HCT116 (cell line): ENCODE data around the gene SOX2. TPM values are rescaled to one million over a fixed set of nuclear protein-coding genes. Genes with fewer than 3 reads are reported as not detected.

Source experiments
- ATAC-seq: fragments of 200-7000 bp; cut with Tn5 transposase; 2 replicates; pipeline ENCODE4 v1.9.1; 2020; ENCODE audit warnings: mild to moderate bottlenecking, moderate library complexity
- BruUV-seq: library from RNA; stranded (reverse); fragments of 400-500 nt; replicated peaks from 2 replicates; lab custom pipeline; 2021; lab: Mats Ljungman, UMichigan
- CTCF ChIA-PET: fragments of 300-600 bp; sonication (Branson Sonifier 250); formaldehyde crosslinking; loops from one replicate; lab custom pipeline; 2021; ENCODE audit warnings: antibody characterized with exemption; lab: Charles Lee
- POLR2A ChIA-PET: fragments of 300-600, 350-600 bp; sonication (Branson Sonifier 250); formaldehyde crosslinking; loops from one replicate; lab custom pipeline; 2021; ENCODE audit warnings: antibody characterized with exemption; lab: Charles Lee
- RAD21 ChIA-PET, 2 experiments: fragments of 300-600 bp; sonication (Branson Sonifier 250); formaldehyde crosslinking; loops; one replicate each; lab custom pipeline; 2023; ENCODE audit warnings: low total read pairs in 2 of 2; ENCODE audit not compliant: uncharacterized antibody in 2 of 2, unreplicated experiment in 2 of 2, low non-redundant PET in 1 of 2; lab: Charles Lee
- DNase-seq: peaks from one replicate; pipeline ENCODE4 v3.0.0-alpha.2; 2010; ENCODE audit warnings: low read depth, low spot score
- H2AFZ ChIP-seq: fragments of 200-600 bp; shearing (Covaris generic), sonication (generic); 2 replicates; pipeline ENCODE4 v1.6.1; 2017; ENCODE audit warnings: low read depth, mixed run types, mixed read lengths, antibody characterized with exemption, low read length; ENCODE audit not compliant: poor library complexity, severe bottlenecking
- H3K27ac ChIP-seq: 2 replicates; pipeline ENCODE4 v1.5.1; 2012; ENCODE audit warnings: low read depth, low read length
- H3K27me3 ChIP-seq: fragments of 200-600 bp; sonication (generic); 2 replicates; pipeline ENCODE4 v1.6.1; 2016; ENCODE audit warnings: mixed run types, low read length, mixed read lengths; ENCODE audit not compliant: insufficient read depth
- H3K36me3 ChIP-seq, 2 experiments: fragments of 200-500 bp in 1 of 2; fragments of 200-600 bp in 1 of 2; sonication (Bioruptor generic) in 1 of 2; sonication (generic) in 1 of 2; 2 replicates each; pipeline versions ENCODE4 v1.5.1 to v1.6.1; 2014 to 2016; ENCODE audit warnings: low read length in 2 of 2, inconsistent platforms in 1 of 2, mixed read lengths in 1 of 2, mixed run types in 1 of 2; ENCODE audit not compliant: insufficient read depth in 2 of 2, control insufficient read depth in 1 of 2
- H3K4me1 ChIP-seq, 2 experiments: fragments of 200-600 bp in 1 of 2; sonication (generic) in 1 of 2; 2 replicates each; pipeline versions ENCODE4 v1.5.1 to v1.6.1; 2012 to 2017; ENCODE audit warnings: low read length in 2 of 2, inconsistent platforms in 1 of 2, mild to moderate bottlenecking in 1 of 2, mixed read lengths in 1 of 2, mixed run types in 1 of 2, moderate library complexity in 1 of 2; ENCODE audit not compliant: insufficient read depth in 2 of 2, control insufficient read depth in 1 of 2
- H3K4me2 ChIP-seq: fragments of 200-600 bp; sonication (generic); 2 replicates; pipeline ENCODE4 v1.6.1; 2017; ENCODE audit warnings: mixed run types, low read length, mixed read lengths
- H3K4me3 ChIP-seq, 2 experiments: fragments of 200-600 bp in 1 of 2; sonication (generic) in 1 of 2; replicated peaks in 1 of 2; 2 replicates each; pipeline ENCODE4 v1.5.1; 2011 to 2016; ENCODE audit warnings: low read length in 2 of 2, control low read depth in 1 of 2, low read depth in 1 of 2, mild to moderate bottlenecking in 1 of 2, mixed read lengths in 1 of 2, mixed run types in 1 of 2
- H3K79me2 ChIP-seq: fragments of 200-600 bp; sonication (generic); 2 replicates; pipeline ENCODE4 v1.6.1; 2017; ENCODE audit warnings: mild to moderate bottlenecking, mixed run types, low read length, moderate library complexity, mixed read lengths; ENCODE audit not compliant: insufficient read depth
- H3K9ac ChIP-seq: fragments of 200-600 bp; sonication (generic); 2 replicates; pipeline ENCODE4 v1.6.1; 2016; ENCODE audit warnings: low read length, mixed read lengths
- H3K9me2 ChIP-seq: fragments of 200-600 bp; sonication (generic), shearing (Covaris generic); 2 replicates; pipeline ENCODE4 v1.6.1; 2017; ENCODE audit warnings: mixed run types, mild to moderate bottlenecking, moderate library complexity; ENCODE audit not compliant: insufficient read depth
- H3K9me3 ChIP-seq, 2 experiments: fragments of 200-500 bp in 1 of 2; fragments of 200-600 bp in 1 of 2; sonication (Bioruptor generic) in 1 of 2; sonication (generic) in 1 of 2; 2 replicates each; pipeline ENCODE4 v1.6.1; 2014 to 2017; ENCODE audit warnings: low read length in 2 of 2, mixed read lengths in 2 of 2, inconsistent platforms in 1 of 2, low read depth in 1 of 2, mild to moderate bottlenecking in 1 of 2, mixed run types in 1 of 2, moderate library complexity in 1 of 2; ENCODE audit not compliant: control insufficient read depth in 1 of 2, insufficient read depth in 1 of 2
- H4K20me1 ChIP-seq: fragments of 200-600 bp; sonication (generic), shearing (Covaris generic); 2 replicates; pipeline ENCODE4 v1.6.1; 2017; ENCODE audit warnings: mixed run types, mild to moderate bottlenecking, moderate library complexity; ENCODE audit not compliant: insufficient read depth
- CBX3 ChIP-seq: IDR thresholded peaks from 2 replicates; pipeline ENCODE4 v1.6.1; 2012; ENCODE audit warnings: low read depth
- CEBPB ChIP-seq: IDR thresholded peaks from 2 replicates; pipeline ENCODE4 v1.6.1; 2012; ENCODE audit warnings: low read depth
- EGR1 ChIP-seq: IDR thresholded peaks from 2 replicates; pipeline ENCODE4 v1.6.1; 2012; ENCODE audit warnings: low read depth
- EZH2 ChIP-seq: fragments of 200-600 bp; sonication (generic); IDR thresholded peaks from 2 replicates; pipeline ENCODE4 v1.6.1; 2017; ENCODE audit warnings: antibody characterized with exemption, mixed run types
- EZH2phosphoT487 ChIP-seq: fragments of 200-600 bp; IDR thresholded peaks from 2 replicates; pipeline ENCODE4 v1.6.1; 2018; ENCODE audit warnings: antibody characterized with exemption, borderline replicate concordance
- FOSL1 ChIP-seq: IDR thresholded peaks from 2 replicates; pipeline ENCODE4 v1.6.1; 2012; ENCODE audit warnings: low read depth
- YY1 ChIP-seq: IDR thresholded peaks from 2 replicates; pipeline ENCODE4 v1.6.1; 2011; ENCODE audit warnings: low read length, low read depth, moderate library complexity, mild to moderate bottlenecking; ENCODE audit not compliant: insufficient replicate concordance; ENCODE audit errors: extremely low read depth
- ZBTB33 ChIP-seq: IDR thresholded peaks from 2 replicates; pipeline ENCODE4 v1.6.1; 2011; ENCODE audit warnings: mild to moderate bottlenecking, low read length, moderate library complexity; ENCODE audit not compliant: insufficient replicate concordance; ENCODE audit errors: extremely low read depth
- intact Hi-C: fragments of 100-400 bp; cut with micrococcal nuclease; formaldehyde crosslinking; loops from 2 replicates; pipeline ENCODE4 v1.10.0; 2022
- total RNA-seq: library from RNA; stranded (reverse); gene quantifications from one replicate; pipeline ENCODE4 v1.2.1, GENCODE V29; 2021; ENCODE audit not compliant: unreplicated experiment
- TF ChIP-seq, protein P1 (sequence below), 3 experiments: fragments of 200-600 bp in 1 of 3; sonication (generic) in 1 of 3; IDR thresholded peaks in 2 of 3; conservative IDR thresholded peaks in 1 of 3; 2 replicates each; pipeline ENCODE4 v1.5.1; 2012 to 2017; ENCODE audit warnings: low read depth in 2 of 3, low read length in 2 of 3, antibody characterized with exemption in 1 of 3, borderline replicate concordance in 1 of 3, control low read depth in 1 of 3, mild to moderate bottlenecking in 1 of 3, mixed read lengths in 1 of 3, mixed run types in 1 of 3, moderate library complexity in 1 of 3; ENCODE audit not compliant: insufficient read depth in 1 of 3

SOX2 gene
- total RNA-seq, 1 experiment from 2014 or later: 0.15 TPM

GRCh38 chr3:181753391-181753790, 41.7 kb downstream of the SOX2 start:
- ATAC-seq: no peak
- H3K36me3 ChIP-seq: no peaks in the 10 kb centered on the region
- POLR2A ChIA-PET: no interaction called here
- H3K9ac ChIP-seq: no peak overlapping the region
- 0 out of 4 replicates have a peak, but pooled peaks cover 0 to 3% of the 10 kb centered on the region in 2 experiments for H3K4me1 ChIP-seq
- TF ChIP-seq FOSL1 (no peak), EGR1 (no peak), YY1 (no peak), CBX3 (no peak), CEBPB (no peak), EZH2 (no peak), ZBTB33 (no peak), EZH2phosphoT487 (no peak)
- TF ChIP-seq, protein P1, sequence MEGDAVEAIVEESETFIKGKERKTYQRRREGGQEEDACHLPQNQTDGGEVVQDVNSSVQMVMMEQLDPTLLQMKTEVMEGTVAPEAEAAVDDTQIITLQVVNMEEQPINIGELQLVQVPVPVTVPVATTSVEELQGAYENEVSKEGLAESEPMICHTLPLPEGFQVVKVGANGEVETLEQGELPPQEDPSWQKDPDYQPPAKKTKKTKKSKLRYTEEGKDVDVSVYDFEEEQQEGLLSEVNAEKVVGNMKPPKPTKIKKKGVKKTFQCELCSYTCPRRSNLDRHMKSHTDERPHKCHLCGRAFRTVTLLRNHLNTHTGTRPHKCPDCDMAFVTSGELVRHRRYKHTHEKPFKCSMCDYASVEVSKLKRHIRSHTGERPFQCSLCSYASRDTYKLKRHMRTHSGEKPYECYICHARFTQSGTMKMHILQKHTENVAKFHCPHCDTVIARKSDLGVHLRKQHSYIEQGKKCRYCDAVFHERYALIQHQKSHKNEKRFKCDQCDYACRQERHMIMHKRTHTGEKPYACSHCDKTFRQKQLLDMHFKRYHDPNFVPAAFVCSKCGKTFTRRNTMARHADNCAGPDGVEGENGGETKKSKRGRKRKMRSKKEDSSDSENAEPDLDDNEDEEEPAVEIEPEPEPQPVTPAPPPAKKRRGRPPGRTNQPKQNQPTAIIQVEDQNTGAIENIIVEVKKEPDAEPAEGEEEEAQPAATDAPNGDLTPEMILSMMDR (IDR thresholded peaks at IDR 0.05 in 2 of 3, conservative IDR thresholded peaks at IDR 0.05 in 1 of 3; ENCODE audit: borderline replicate concordance in 1 of 3, insufficient read depth in 1 of 3, low read depth in 2 of 3, low read length in 2 of 3): no peak
- H3K9me3 ChIP-seq: no peaks in the 10 kb centered on the region
- BruUV-seq: no TSS peak
- RAD21 ChIA-PET: no interaction called here
- no peaks in the 10 kb centered on the region for H3K9me2 ChIP-seq
- no peak overlapping the region for H2AFZ ChIP-seq
- peaks cover 7% of the 10 kb centered on the region; the same call in 1 of the 2 replicates for H3K27me3 ChIP-seq
- no peak overlapping the region for H3K4me2 ChIP-seq
- H3K27ac ChIP-seq: no peak overlapping the region
- intact Hi-C loops: no loop called here
- H3K79me2 ChIP-seq: no peaks in the 10 kb centered on the region
- H3K4me3 ChIP-seq: no peak overlapping the region
- no peak for DNase-seq
- H4K20me1 ChIP-seq: no peaks in the 10 kb centered on the region
- CTCF ChIA-PET: no interaction called here
